CD14-positive monocyte (primary cell): ENCODE results near the gene PPA1. TPM values are rescaled to one million over a fixed set of nuclear protein-coding genes. Genes with fewer than 3 reads are reported as not detected.

Source experiments
- DNase-seq, 3 donors: peaks; one replicate each; pipeline ENCODE4 v3.0.0-alpha.2; 2011 to 2022
- H2AFZ ChIP-seq: 2 replicates; pipeline ENCODE4 v1.6.0; 2012; ENCODE audit warnings: mild to moderate bottlenecking, low read depth, low read length, inconsistent platforms; ENCODE audit not compliant: insufficient read depth, poor library complexity, severe bottlenecking
- H3K27ac ChIP-seq, 2 donors: 1 replicate in 1 of 2; 2 replicates in 1 of 2; pipeline ENCODE4 v1.5.1; 2012 to 2013; ENCODE audit warnings: low read length in 2 of 2, control low read depth in 1 of 2, inconsistent platforms in 1 of 2, low read depth in 1 of 2, mild to moderate bottlenecking in 1 of 2
- H3K27me3 ChIP-seq, 2 donors: one replicate each; pipeline versions ENCODE4 v1.6.0 to v1.6.1; 2011 to 2013; ENCODE audit warnings: low read length in 2 of 2; ENCODE audit not compliant: control insufficient read depth in 2 of 2, insufficient read depth in 2 of 2
- H3K36me3 ChIP-seq, 2 donors: replicated peaks in 1 of 2; 1 replicate in 1 of 2; 2 replicates in 1 of 2; pipeline versions ENCODE4 v1.5.1 to v1.6.1; 2012 to 2013; ENCODE audit warnings: low read length in 2 of 2, control low read depth in 1 of 2, inconsistent platforms in 1 of 2, mild to moderate bottlenecking in 1 of 2; ENCODE audit not compliant: insufficient read depth in 2 of 2, control insufficient read depth in 1 of 2
- H3K4me1 ChIP-seq, 2 donors: 1 replicate in 1 of 2; 2 replicates in 1 of 2; pipeline versions ENCODE4 v1.5.1 to v1.6.1; 2012 to 2013; ENCODE audit warnings: low read length in 2 of 2, control low read depth in 1 of 2, inconsistent platforms in 1 of 2, mild to moderate bottlenecking in 1 of 2, moderate library complexity in 1 of 2; ENCODE audit not compliant: insufficient read depth in 2 of 2, control insufficient read depth in 1 of 2
- H3K4me2 ChIP-seq: replicated peaks from 2 replicates; pipeline ENCODE3; 2012; ENCODE audit warnings: low read length, moderate library complexity, mild to moderate bottlenecking; ENCODE audit not compliant: poor library complexity, severe bottlenecking; ENCODE audit errors: extremely low read depth
- H3K4me3 ChIP-seq, 3 experiments: fragments of 200-600 bp in 1 of 3; sonication (generic) in 1 of 3; replicated peaks in 1 of 3; 1 replicate in 2 of 3; 2 replicates in 1 of 3; pipeline ENCODE4 v1.5.1; 2011 to 2013; ENCODE audit warnings: low read length in 3 of 3, mild to moderate bottlenecking in 3 of 3, control low read depth in 2 of 3, low read depth in 2 of 3, inconsistent platforms in 1 of 3, moderate library complexity in 1 of 3
- H3K79me2 ChIP-seq: 2 replicates; pipeline ENCODE4 v1.6.0; 2012; ENCODE audit warnings: mild to moderate bottlenecking, control low read depth, inconsistent platforms, low read length, moderate library complexity; ENCODE audit not compliant: insufficient read depth
- H3K9ac ChIP-seq: 2 replicates; pipeline ENCODE4 v1.6.0; 2017; ENCODE audit warnings: low read length, mild to moderate bottlenecking; ENCODE audit not compliant: insufficient read depth, poor library complexity, severe bottlenecking
- H3K9me3 ChIP-seq, 2 donors: replicated peaks in 1 of 2; 1 replicate in 1 of 2; 2 replicates in 1 of 2; pipeline versions ENCODE4 v1.5.1 to v1.6.1; 2012 to 2013; ENCODE audit warnings: low read length in 2 of 2, control low read depth in 1 of 2; ENCODE audit not compliant: control insufficient read depth in 1 of 2, insufficient read depth in 1 of 2
- H4K20me1 ChIP-seq: 2 replicates; pipeline ENCODE4 v1.6.0; 2012; ENCODE audit warnings: mild to moderate bottlenecking, low read length, control low read depth, moderate library complexity; ENCODE audit not compliant: insufficient read depth
- H3K27ac Mint-ChIP-seq, 7 donors: one replicate each; pipeline ENCODE4 v1.8.0; 2020; ENCODE audit warnings: mild to moderate bottlenecking in 7 of 7, mixed read lengths in 7 of 7, moderate library complexity in 6 of 7, inconsistent platforms in 2 of 7
- H3K27me3 Mint-ChIP-seq, 3 donors: one replicate each; pipeline ENCODE4 v1.8.0; 2021 to 2022; ENCODE audit warnings: low read depth in 3 of 3, mild to moderate bottlenecking in 3 of 3, mixed read lengths in 3 of 3, moderate library complexity in 3 of 3, inconsistent platforms in 1 of 3
- H3K36me3 Mint-ChIP-seq, 2 donors: one replicate each; pipeline ENCODE4 v1.8.0; 2020; ENCODE audit warnings: mixed read lengths in 2 of 2, inconsistent platforms in 1 of 2, mild to moderate bottlenecking in 1 of 2
- H3K4me1 Mint-ChIP-seq: one replicate; pipeline ENCODE4 v1.8.0; 2020; ENCODE audit warnings: mild to moderate bottlenecking, mixed read lengths
- H3K4me3 Mint-ChIP-seq, 2 donors: one replicate each; pipeline ENCODE4 v1.8.0; 2020; ENCODE audit warnings: mild to moderate bottlenecking in 2 of 2, mixed read lengths in 2 of 2, moderate library complexity in 1 of 2
- H3K9me3 Mint-ChIP-seq, 7 donors: one replicate each; pipeline ENCODE4 v1.8.0; 2020 to 2022; ENCODE audit warnings: mixed read lengths in 7 of 7, mild to moderate bottlenecking in 6 of 7, moderate library complexity in 6 of 7, inconsistent platforms in 2 of 7
- CTCF ChIP-seq: fragments of 200-600 bp; IDR thresholded peaks from one replicate; pipeline ENCODE4 v1.8.0; 2022; ENCODE audit warnings: antibody characterized with exemption, mild to moderate bottlenecking
- WGBS: methylation state at CpG from one replicate; pipeline ENCODE4 v1.1.5; 2013; ENCODE audit warnings: missing lambda C conversion rate; ENCODE audit not compliant: insufficient coverage; 5-methylcytosine and 5-hydroxymethylcytosine counted together
- intact Hi-C, 2 donors: fragments of 100-400 bp; cut with micrococcal nuclease; formaldehyde crosslinking; loops; one replicate each; pipeline versions ENCODE4 v1.15.0 to v1.15.1; 2023
- polyA plus RNA-seq, 3 donors: library from polyadenylated mRNA; depleted of rRNA in 1 of 3; unstranded in 2 of 3; stranded (reverse) in 1 of 3; fragments of 300-500 nt in 2 of 3; fragments of >200 nt in 1 of 3; fragmentation: Illumina TruSeq in 2 of 3; gene quantifications; 1 replicate in 2 of 3; 2 replicates in 1 of 3; pipeline ENCODE4 v1.2.3, GENCODE V29; 2012 to 2021

PPA1 gene
- polyA plus RNA-seq, 3 donors, result 30.9 to 125 (median 112) TPM

GRCh38 chr10:70266056-70266455 lies 32.8 kb upstream of the PPA1 start:
- Histone ChIP-seq H3K27ac (no peak overlapping the region), H3K9ac (no peak overlapping the region), H4K20me1 (no peaks in the 10 kb centered on the region), H3K9me3 (peaks cover 6 to 7% of the 10 kb centered on the region in 2 donors), H3K36me3 (no peaks in the 10 kb centered on the region), H2AFZ (no peak overlapping the region), H3K4me2 (no peak overlapping the region), H3K27me3 (peaks cover 0 to 4% of the 10 kb centered on the region in 2 donors), H3K79me2 (no peaks in the 10 kb centered on the region), H3K4me3 (no peak overlapping the region), H3K4me1 (peaks cover 9 to 15% of the 10 kb centered on the region in 2 donors)
- H3K4me3 Mint-ChIP-seq, result no peak overlapping the region
- no peak for DNase-seq
- intact Hi-C loops, result no loop called here
- no peak overlapping the region for H3K27ac Mint-ChIP-seq
- peaks cover 7 to 11% (median 9%) of the 10 kb centered on the region in 7 donors for H3K9me3 Mint-ChIP-seq
- peaks cover 3 to 4% of the 10 kb centered on the region in 2 donors for H3K36me3 Mint-ChIP-seq
- no peak for TF ChIP-seq CTCF
- peaks cover 11% of the 10 kb centered on the region for H3K4me1 Mint-ChIP-seq
- peaks cover 15 to 25% (median 16%) of the 10 kb centered on the region in 3 donors for H3K27me3 Mint-ChIP-seq
- WGBS, result 98% methylated on average over 7 of the region's 7 CpGs

- H3K4me3 ChIP-seq, result no peak overlapping the region
- H3K9ac ChIP-seq, result no peak overlapping the region
- no peaks in the 10 kb centered on the region for H3K79me2 ChIP-seq
- H4K20me1 ChIP-seq, result no peaks in the 10 kb centered on the region
- H3K4me3 Mint-ChIP-seq, result no peak overlapping the region
- H3K9me3 Mint-ChIP-seq, result peaks cover 11 to 16% (median 14%) of the 10 kb centered on the region in 7 donors
- H3K27ac ChIP-seq, result no peak overlapping the region
- peaks cover 9 to 14% of the 10 kb centered on the region in 2 donors for H3K9me3 ChIP-seq
- no peak overlapping the region for H3K27ac Mint-ChIP-seq
- no peaks in the 10 kb centered on the region for H3K36me3 ChIP-seq
- peaks cover 3 to 7% of the 10 kb centered on the region in 2 donors for H3K36me3 Mint-ChIP-seq
- WGBS, result 42% methylated on average over 5 of the region's 10 CpGs
- H3K27me3 ChIP-seq, result peaks cover 0 to 4% of the 10 kb centered on the region in 2 donors
- H3K4me2 ChIP-seq, result no peak overlapping the region
- H3K4me1 ChIP-seq, result peaks cover 9 to 15% of the 10 kb centered on the region in 2 donors
- DNase-seq, result no peak
- H2AFZ ChIP-seq, result no peak overlapping the region
- intact Hi-C loops, result no loop called here
- H3K4me1 Mint-ChIP-seq, result peaks cover 11% of the 10 kb centered on the region
- TF ChIP-seq CTCF, result no peak
- peaks cover 15 to 25% (median 18%) of the 10 kb centered on the region in 3 donors for H3K27me3 Mint-ChIP-seq
Measured at GRCh38 chr10:70265032-70265689, 31.9 kb upstream of the PPA1 start.
